SK-N-SH (cell line): Measurements from ENCODE around the gene GATA2. TPM values are rescaled to one million over a fixed set of nuclear protein-coding genes. Genes with fewer than 3 reads are reported as not detected.

Experiments
- CTCF ChIA-PET: fragments of 300-600, 350-600 bp; formaldehyde crosslinking; extraction: SDS; loops from one replicate; lab custom pipeline; 2021; lab: Yijun Ruan, JAX
- POLR2A ChIA-PET: fragments of 350-600 bp; sonication (Branson Sonifier 250); formaldehyde crosslinking; extraction: SDS; loops from one replicate; lab custom pipeline; 2020; ENCODE audit warnings: antibody characterized with exemption, inconsistent platforms; lab: Yijun Ruan, JAX
- DNase-seq: peaks from one replicate; pipeline ENCODE4 v3.0.0; 2012
- H2AFZ ChIP-seq: fragments of 200-600 bp; sonication (generic); 2 replicates; pipeline ENCODE4 v1.8.1; 2016; ENCODE audit warnings: antibody characterized with exemption, mild to moderate bottlenecking, low read depth
- H3F3A ChIP-seq: fragments of 200-600 bp; sonication (generic); replicated peaks from 2 replicates; pipeline ENCODE3; 2016; ENCODE audit warnings: antibody characterized with exemption, mild to moderate bottlenecking; ENCODE audit not compliant: insufficient read depth
- H3K27ac ChIP-seq, 2 experiments: fragments of 200-500 bp in 1 of 2; fragments of 200-600 bp in 1 of 2; sonication (Bioruptor generic) in 1 of 2; sonication (generic), shearing (Covaris generic) in 1 of 2; 2 replicates each; pipeline versions ENCODE4 v1.5.1 to v1.6.1; 2014 to 2016; ENCODE audit warnings: low read depth in 2 of 2, inconsistent platforms in 1 of 2, low read length in 1 of 2, mild to moderate bottlenecking in 1 of 2, mixed read lengths in 1 of 2
- H3K27me3 ChIP-seq: fragments of 200-600 bp; sonication (generic), shearing (Covaris generic); 2 replicates; pipeline ENCODE4 v1.6.1; 2016; ENCODE audit warnings: mixed run types; ENCODE audit not compliant: insufficient read depth
- H3K36me3 ChIP-seq, 2 experiments: fragments of 200-500 bp in 1 of 2; fragments of 200-600 bp in 1 of 2; sonication (Bioruptor generic) in 1 of 2; sonication (generic) in 1 of 2; replicated peaks in 1 of 2; 2 replicates each; pipeline versions ENCODE3 to v1.5.1; 2014 to 2016; ENCODE audit warnings: low read length in 1 of 2, mild to moderate bottlenecking in 1 of 2; ENCODE audit not compliant: insufficient read depth in 2 of 2, control insufficient read depth in 1 of 2
- H3K4me1 ChIP-seq, 2 experiments: fragments of 200-500 bp in 1 of 2; fragments of 200-600 bp in 1 of 2; sonication (Bioruptor generic) in 1 of 2; sonication (generic), shearing (Covaris generic) in 1 of 2; 2 replicates each; pipeline versions ENCODE4 v1.5.1 to v1.6.1; 2014 to 2016; ENCODE audit warnings: low read depth in 1 of 2, low read length in 1 of 2, mixed run types in 1 of 2; ENCODE audit not compliant: insufficient read depth in 2 of 2, control insufficient read depth in 1 of 2
- H3K4me2 ChIP-seq: fragments of 200-600 bp; sonication (generic), shearing (Covaris generic); 2 replicates; pipeline ENCODE4 v1.6.1; 2017; ENCODE audit warnings: mixed run types
- H3K4me3 ChIP-seq, 2 experiments: fragments of 200-500 bp in 1 of 2; fragments of 200-600 bp in 1 of 2; sonication (Bioruptor generic) in 1 of 2; sonication (generic), shearing (Covaris generic) in 1 of 2; 2 replicates each; pipeline versions ENCODE4 v1.5.1 to v1.8.1; 2014 to 2016; ENCODE audit warnings: low read depth in 2 of 2, inconsistent platforms in 1 of 2, low read length in 1 of 2, mild to moderate bottlenecking in 1 of 2, mixed read lengths in 1 of 2, moderate library complexity in 1 of 2
- H3K79me2 ChIP-seq: fragments of 200-600 bp; sonication (generic); 2 replicates; pipeline ENCODE4 v1.8.1; 2017; ENCODE audit warnings: mild to moderate bottlenecking; ENCODE audit not compliant: insufficient read depth
- H3K9ac ChIP-seq: fragments of 200-600 bp; sonication (generic); 2 replicates; pipeline ENCODE4 v1.6.1; 2017; ENCODE audit warnings: mixed run types
- H3K9me2 ChIP-seq: fragments of 200-600 bp; sonication (generic); 2 replicates; pipeline ENCODE4 v1.6.1; 2017; ENCODE audit warnings: mixed run types
- H3K9me3 ChIP-seq: fragments of 200-600 bp; sonication (generic); 2 replicates; pipeline ENCODE4 v1.6.1; 2017; ENCODE audit warnings: mixed run types, mild to moderate bottlenecking, moderate library complexity
- H4K20me1 ChIP-seq: fragments of 200-600 bp; sonication (generic); 2 replicates; pipeline ENCODE4 v1.6.1; 2017; ENCODE audit warnings: mild to moderate bottlenecking, mixed run types; ENCODE audit not compliant: insufficient read depth
- CHD2 ChIP-seq: fragments of 150-350 bp; IDR thresholded peaks from 2 replicates; pipeline ENCODE4 v1.6.1; 2018; ENCODE audit warnings: low read length; ENCODE audit not compliant: partially characterized antibody
- ELF1 ChIP-seq: IDR thresholded peaks from 2 replicates; pipeline ENCODE4 v1.4.0; 2012
- EP300 ChIP-seq, 2 experiments: IDR thresholded peaks; 2 replicates each; pipeline versions ENCODE4 v1.4.0 to v1.6.1; 2012; ENCODE audit warnings: borderline replicate concordance in 1 of 2, low read depth in 1 of 2, low read length in 1 of 2
- EZH2phosphoT487 ChIP-seq: fragments of 200-600 bp; sonication (generic); IDR thresholded peaks from 2 replicates; pipeline ENCODE4 v1.6.1; 2017; ENCODE audit warnings: low read depth, mixed run types, mild to moderate bottlenecking, antibody characterized with exemption, moderate library complexity, borderline replicate concordance
- FOSL2 ChIP-seq: IDR thresholded peaks from 2 replicates; pipeline ENCODE4 v1.4.0; 2012; ENCODE audit warnings: low read depth, mild to moderate bottlenecking, moderate library complexity, borderline replicate concordance
- FOXJ3 ChIP-seq: sonication (generic); formaldehyde crosslinking; IDR thresholded peaks from 2 replicates; pipeline ENCODE4 v1.5.1; 2020; ENCODE audit warnings: mild to moderate bottlenecking, missing genetic modification reagents
- GABPA ChIP-seq: IDR thresholded peaks from 2 replicates; pipeline ENCODE4 v1.4.0; 2012; ENCODE audit warnings: low read depth, mild to moderate bottlenecking
- GATA2 ChIP-seq: sonication (generic); formaldehyde crosslinking; IDR thresholded peaks from 2 replicates; pipeline ENCODE4 v1.5.0; 2020; ENCODE audit warnings: mild to moderate bottlenecking, missing genetic modification reagents
- IRF3 ChIP-seq: fragments of 150-350 bp; IDR thresholded peaks from 2 replicates; pipeline ENCODE4 v1.6.1; 2016; ENCODE audit warnings: mild to moderate bottlenecking, low read depth, low read length
- MEF2A ChIP-seq: IDR thresholded peaks from 2 replicates; pipeline ENCODE4 v1.4.0; 2012; ENCODE audit warnings: low read depth, borderline replicate concordance
- MXI1 ChIP-seq: IDR thresholded peaks from 2 replicates; pipeline ENCODE4 v1.6.1; 2012; ENCODE audit warnings: mild to moderate bottlenecking, low read depth, low read length, improper control_type of control experiment
- NRF1 ChIP-seq: IDR thresholded peaks from 2 replicates; pipeline ENCODE4 v1.6.1; 2012; ENCODE audit warnings: low read depth, mild to moderate bottlenecking, low read length
- PBX3 ChIP-seq: IDR thresholded peaks from 2 replicates; pipeline ENCODE4; 2012
- POLR2AphosphoS5 ChIP-seq: IDR thresholded peaks from 2 replicates; pipeline ENCODE4 v1.6.1; 2012; ENCODE audit warnings: low read depth, low read length
- RFX5 ChIP-seq: IDR thresholded peaks from 2 replicates; pipeline ENCODE4 v1.6.1; 2012; ENCODE audit warnings: mild to moderate bottlenecking, improper control_type of control experiment, low read length
- RXRA ChIP-seq: IDR thresholded peaks from 2 replicates; pipeline ENCODE4 v1.4.0; 2012; ENCODE audit warnings: low read depth, mild to moderate bottlenecking, borderline replicate concordance
- SIN3A ChIP-seq: IDR thresholded peaks from 2 replicates; pipeline ENCODE4 v1.6.1; 2012; ENCODE audit warnings: low read depth, mild to moderate bottlenecking, low read length, moderate library complexity, borderline replicate concordance
- SMC3 ChIP-seq: IDR thresholded peaks from 2 replicates; pipeline ENCODE4 v1.6.1; 2012; ENCODE audit warnings: low read depth, low read length, improper control_type of control experiment
- TAF1 ChIP-seq: IDR thresholded peaks from 2 replicates; pipeline ENCODE4 v1.6.1; 2012; ENCODE audit warnings: low read depth, mild to moderate bottlenecking, low read length, moderate library complexity, borderline replicate concordance
- WGBS: methylation state at CpG from one replicate; pipeline ENCODE4 v1.1.6; 2017; ENCODE audit warnings: low lambda C conversion rate; 5-methylcytosine and 5-hydroxymethylcytosine counted together
- polyA plus RNA-seq, 3 experiments: library from polyadenylated mRNA; depleted of rRNA; stranded (reverse); fragments of >200 nt; gene quantifications; 2 replicates each; pipeline ENCODE4 v1.2.3, GENCODE V29; 2012
- TF ChIP-seq, protein P1 (sequence below): IDR thresholded peaks from 2 replicates; pipeline ENCODE4 v1.4.0; 2012; ENCODE audit warnings: low read depth

Gene GATA2
- polyA plus RNA-seq, 1 of the 3 experiments (the other 2 are of a cell fraction) = 5.5 TPM

GRCh38 chr3:128484404-128485281 is 8.4 kb downstream of the GATA2 start:
- Histone ChIP-seq H3K9ac (peak overlapping the region; percentile 21; the same call in 1 of the 2 replicates), H3K79me2 (peaks cover 34% of the 10 kb centered on the region), H4K20me1 (no peaks in the 10 kb centered on the region), H3K4me2 (peak overlapping the region; percentile 99), H3K4me1 (peaks cover 8 to 39% of the 10 kb centered on the region in 2 experiments), H3K9me3 (no peaks in the 10 kb centered on the region), H3F3A (peaks cover 7% of the 10 kb centered on the region), H3K36me3 (peaks cover 0 to 18% of the 10 kb centered on the region in 2 experiments), H3K27me3 (no peaks in the 10 kb centered on the region), H3K27ac (peak overlapping the region; percentile 36 to 97), H2AFZ (no peak overlapping the region), H3K4me3 (peak overlapping the region; percentile 75 to 77), H3K9me2 (no peaks in the 10 kb centered on the region)
- TF ChIP-seq NRF1 = no peak
- TF ChIP-seq CHD2 = peak; percentile 16
- TF ChIP-seq SIN3A = no peak
- 0 out of 2 replicates have a peak, but pooled peaks have one; percentile 27 for TF ChIP-seq FOXJ3
- peak; percentile 59 for DNase-seq
- ChIA-PET POLR2A (interaction anchor here (0.6 to 7.8 kb wide), 19 partner anchors 8 to 788 kb away, joined by 3 to 100 read pairs (median 4); partner anchors contain the start of gene GATA2), CTCF (interaction anchor here (1.1 to 13.1 kb wide), 12 partner anchors 11 to 313 kb away, joined by 3 to 177 read pairs (median 10); no protein-coding TSS in a partner anchor)
- 64% methylated on average over 15 of the region's 16 CpGs for WGBS

DNA sequence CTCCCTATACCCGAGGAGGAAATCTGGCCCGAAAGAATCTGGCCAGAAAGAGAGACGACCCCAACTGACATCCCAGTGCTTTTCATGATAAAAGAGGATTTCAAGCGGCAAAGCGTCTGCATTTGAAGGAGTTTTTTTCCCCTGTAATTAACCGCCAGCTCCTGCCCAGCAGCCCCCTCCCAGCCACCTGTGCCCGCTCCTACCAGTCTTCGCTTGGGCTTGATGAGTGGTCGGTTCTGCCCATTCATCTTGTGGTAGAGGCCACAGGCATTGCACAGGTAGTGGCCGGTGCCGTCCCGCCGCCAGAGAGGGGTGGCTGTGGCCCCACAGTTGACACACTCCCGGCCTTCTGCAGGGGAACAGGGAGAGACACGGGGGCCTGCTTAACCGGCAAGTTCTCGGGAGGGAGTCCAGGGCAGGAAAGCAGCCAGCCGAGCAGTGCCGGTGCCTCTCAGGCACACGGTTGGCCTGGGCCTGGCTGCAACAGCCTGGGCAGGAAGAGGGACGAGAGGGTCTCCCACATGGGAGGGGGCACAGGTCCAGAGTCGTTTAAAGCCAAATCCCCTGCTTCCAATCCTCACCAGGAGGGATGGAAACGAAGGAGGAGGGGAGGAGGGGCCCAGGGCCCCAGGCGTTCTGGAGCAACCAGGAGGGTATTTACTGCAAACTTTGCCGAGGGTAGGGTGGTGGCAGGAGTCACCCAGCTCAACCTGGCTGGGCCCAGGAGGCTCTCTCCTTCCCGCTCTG is 9.2 kb downstream of the GATA2 start:
- H2AFZ ChIP-seq = peak overlapping the region; percentile 50; the same call in 1 of the 2 replicates
- POLR2A ChIA-PET = interaction anchor here (0.6 to 7.8 kb wide), 20 partner anchors 9 to 787 kb away, joined by 3 to 100 read pairs (median 4); partner anchors contain the start of gene GATA2
- peak overlapping the region; percentile 21; the same call in 1 of the 2 replicates for H3K9ac ChIP-seq
- H3F3A ChIP-seq = peaks cover 7% of the 10 kb centered on the region
- CTCF ChIA-PET = interaction anchor here (0.8 to 13.1 kb wide), 17 partner anchors 8 to 316 kb away, joined by 3 to 177 read pairs (median 8); no protein-coding TSS in a partner anchor
- peak overlapping the region; percentile 51 to 97 for H3K27ac ChIP-seq
- H4K20me1 ChIP-seq = no peaks in the 10 kb centered on the region
- peaks cover 34% of the 10 kb centered on the region for H3K79me2 ChIP-seq
- TF ChIP-seq RFX5 (no peak), TAF1 (no peak), FOSL2 (no peak), SMC3 (no peak), EZH2phosphoT487 (no peak), SIN3A (no peak), PBX3 (no peak), ELF1 (no peak), FOXJ3 (no peak), POLR2AphosphoS5 (no peak), GATA2 (CRISPR knock-in tag) (no peak), MEF2A (no peak), NRF1 (no peak), MXI1 (no peak), RXRA (no peak), IRF3 (no peak), GABPA (no peak), EP300 (IDR thresholded peaks at IDR 0.05; ENCODE audit: borderline replicate concordance in 1 of 2, low read depth in 1 of 2, low read length in 1 of 2) (no peak)
- TF ChIP-seq, protein P1, sequence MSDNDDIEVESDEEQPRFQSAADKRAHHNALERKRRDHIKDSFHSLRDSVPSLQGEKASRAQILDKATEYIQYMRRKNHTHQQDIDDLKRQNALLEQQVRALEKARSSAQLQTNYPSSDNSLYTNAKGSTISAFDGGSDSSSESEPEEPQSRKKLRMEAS = no peak
- H3K9me2 ChIP-seq = no peaks in the 10 kb centered on the region
- peaks cover 8 to 43% of the 10 kb centered on the region in 2 experiments for H3K4me1 ChIP-seq
- H3K4me3 ChIP-seq = peak overlapping the region; percentile 12 to 75
- peaks cover 0 to 23% of the 10 kb centered on the region in 2 experiments for H3K36me3 ChIP-seq
- H3K9me3 ChIP-seq = no peaks in the 10 kb centered on the region
- 66% methylated on average over 14 of the region's 26 CpGs for WGBS
- H3K27me3 ChIP-seq = no peaks in the 10 kb centered on the region
- H3K4me2 ChIP-seq = peak overlapping the region; percentile 63
- no peak for DNase-seq
